Naive B cell (primary cell): ENCODE data around the gene NR4A3. TPM values are rescaled to one million over a fixed set of nuclear protein-coding genes. Genes with fewer than 3 reads are reported as not detected.

Experiments used
- ATAC-seq, 2 donors: fragments of 150-1000 bp; cut with Tn5 transposase; 2 replicates each; pipeline ENCODE4 v1.10.0; 2021; ENCODE audit warnings: low read depth in 2 of 2, mild to moderate bottlenecking in 2 of 2, moderate library complexity in 2 of 2
- DNase-seq: peaks from one replicate; pipeline ENCODE4 v3.0.0; 2022
- H3K27ac Mint-ChIP-seq, 6 donors: one replicate each; pipeline ENCODE4 v1.8.0; 2020 to 2022; ENCODE audit warnings: mild to moderate bottlenecking in 6 of 6, mixed read lengths in 6 of 6, moderate library complexity in 5 of 6, inconsistent platforms in 2 of 6
- H3K27me3 Mint-ChIP-seq, 3 donors: one replicate each; pipeline ENCODE4 v1.8.0; 2021 to 2022; ENCODE audit warnings: mixed read lengths in 3 of 3, mild to moderate bottlenecking in 1 of 3
- H3K36me3 Mint-ChIP-seq, 2 donors: one replicate each; pipeline ENCODE4 v1.8.0; 2020 to 2022; ENCODE audit warnings: mixed read lengths in 2 of 2, inconsistent platforms in 1 of 2, mild to moderate bottlenecking in 1 of 2
- H3K4me1 Mint-ChIP-seq, 3 donors: one replicate each; pipeline ENCODE4 v1.8.0; 2020 to 2022; ENCODE audit warnings: mixed read lengths in 3 of 3, inconsistent platforms in 1 of 3, mild to moderate bottlenecking in 1 of 3, moderate library complexity in 1 of 3
- H3K4me3 Mint-ChIP-seq, 8 donors: one replicate each; pipeline ENCODE4 v1.8.0; 2020 to 2022; ENCODE audit warnings: mild to moderate bottlenecking in 8 of 8, mixed read lengths in 8 of 8, moderate library complexity in 8 of 8, inconsistent platforms in 2 of 8
- H3K9me3 Mint-ChIP-seq, 7 donors: one replicate each; pipeline ENCODE4 v1.8.0; 2020 to 2022; ENCODE audit warnings: mixed read lengths in 7 of 7, mild to moderate bottlenecking in 5 of 7, inconsistent platforms in 2 of 7, moderate library complexity in 1 of 7
- polyA plus RNA-seq, 6 donors: library from polyadenylated mRNA; unstranded; fragments of 300-500 nt; fragmentation: Illumina TruSeq; gene quantifications; one replicate each; pipeline ENCODE4 v1.2.3, GENCODE V29; 2021; ENCODE audit warnings: low read depth in 6 of 6

NR4A3 gene
- polyA plus RNA-seq, 6 donors from 2014 or later = 1.3 to 5.2 (median 2.5) TPM

GRCh38 chr9:99876190-99876589, 54.5 kb downstream of the NR4A3 start:
- peaks cover 0 to 16% (median 13%) of the 10 kb centered on the region in 3 donors for H3K27me3 Mint-ChIP-seq
- H3K36me3 Mint-ChIP-seq = peaks cover 0 to 8% of the 10 kb centered on the region in 2 donors
- DNase-seq (peak; percentile 31), ATAC-seq (peak; percentile 92 to 93)
- H3K9me3 Mint-ChIP-seq = peaks cover 2 to 16% (median 9%) of the 10 kb centered on the region in 7 donors
- no peak overlapping the region for H3K4me3 Mint-ChIP-seq
- H3K4me1 Mint-ChIP-seq = peaks cover 0 to 8% (median 0%) of the 10 kb centered on the region in 3 donors
- H3K27ac Mint-ChIP-seq = no peak overlapping the region

GRCh38 chr9:99878651-99879050, 57.0 kb downstream of the NR4A3 start:
- peaks cover 4 to 8% of the 10 kb centered on the region in 2 donors for H3K36me3 Mint-ChIP-seq
- DNase-seq (no peak), ATAC-seq (no peak)
- peaks cover 4 to 16% (median 9%) of the 10 kb centered on the region in 7 donors for H3K9me3 Mint-ChIP-seq
- peaks cover 0 to 17% (median 16%) of the 10 kb centered on the region in 3 donors for H3K27me3 Mint-ChIP-seq
- peaks cover 0 to 8% (median 0%) of the 10 kb centered on the region in 3 donors for H3K4me1 Mint-ChIP-seq
- no peak overlapping the region for H3K4me3 Mint-ChIP-seq
- H3K27ac Mint-ChIP-seq = no peak overlapping the region

GRCh38 chr9:99881769-99882168, 60.1 kb downstream of the NR4A3 start:
- Mint-ChIP-seq H3K4me3 (no peak overlapping the region), H3K27me3 (peaks cover 0 to 10% (median 8%) of the 10 kb centered on the region in 3 donors), H3K27ac (no peak overlapping the region), H3K9me3 (peaks cover 0 to 5% (median 0%) of the 10 kb centered on the region in 7 donors), H3K4me1 (no peaks in the 10 kb centered on the region), H3K36me3 (peaks cover 4 to 8% of the 10 kb centered on the region in 2 donors)
- DNase-seq = no peak
- no peak for ATAC-seq

GRCh38 chr9:99885747-99886146, 64.1 kb downstream of the NR4A3 start:
- Mint-ChIP-seq H3K27ac (peak overlapping the region in 1 of 6 donors; percentile 58), H3K9me3 (peaks cover 0 to 2% (median 0%) of the 10 kb centered on the region in 7 donors), H3K27me3 (peaks cover 0 to 10% (median 0%) of the 10 kb centered on the region in 3 donors)

DNA sequence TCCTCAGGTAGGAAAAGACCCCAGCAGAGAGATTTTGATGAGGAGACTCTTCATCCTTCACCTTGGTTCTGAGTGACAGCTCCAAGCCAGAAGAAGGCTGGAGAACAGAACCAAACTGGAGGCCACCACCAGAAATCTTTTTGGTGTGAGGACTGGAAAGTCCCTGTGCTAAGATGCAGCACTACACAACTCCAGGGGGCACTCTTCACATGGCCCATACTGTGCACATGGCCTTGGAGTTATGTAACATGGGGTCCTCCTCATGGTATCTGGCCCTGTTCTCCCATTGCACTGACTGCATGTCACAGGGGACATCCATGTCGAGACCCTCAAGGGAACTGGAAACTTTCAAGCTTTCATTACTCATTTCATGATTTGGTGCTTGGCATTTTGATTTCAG, 67.4 kb downstream of the NR4A3 start:
- H3K9me3 Mint-ChIP-seq = no peaks in the 10 kb centered on the region
- DNase-seq (no peak), ATAC-seq (no peak)
- H3K27me3 Mint-ChIP-seq = peaks cover 9 to 15% (median 13%) of the 10 kb centered on the region in 3 donors
- no peak overlapping the region for H3K4me3 Mint-ChIP-seq
- H3K36me3 Mint-ChIP-seq = no peaks in the 10 kb centered on the region
- no peak overlapping the region for H3K27ac Mint-ChIP-seq
- H3K4me1 Mint-ChIP-seq = no peaks in the 10 kb centered on the region

More at GRCh38 chr9:99885747-99886146, 64.1 kb downstream of the NR4A3 start:
- DNase-seq (no peak), ATAC-seq (no peak)
- Mint-ChIP-seq H3K4me3 (no peak overlapping the region), H3K4me1 (no peaks in the 10 kb centered on the region), H3K36me3 (peaks cover 0 to 4% of the 10 kb centered on the region in 2 donors)

DNA sequence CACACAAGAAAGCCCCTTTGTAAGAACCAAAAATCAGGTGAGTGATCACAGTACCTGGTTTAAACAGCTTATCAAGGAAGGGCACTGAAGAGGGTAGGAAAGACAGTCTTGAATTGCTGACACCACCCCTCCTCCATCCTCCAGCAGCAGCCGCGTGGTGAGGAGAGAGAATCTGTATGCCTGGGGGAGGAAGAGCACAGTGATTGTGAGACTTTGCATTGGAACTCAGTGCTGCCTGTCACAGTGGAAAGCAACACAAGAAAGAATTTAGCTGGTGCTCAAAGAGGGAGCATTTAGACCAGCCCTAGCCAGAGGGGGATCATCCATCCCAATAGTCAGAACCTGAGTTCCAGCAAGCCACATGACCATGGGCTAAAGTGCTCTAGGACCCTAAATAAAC, 73.1 kb downstream of the NR4A3 start:
- no peaks in the 10 kb centered on the region for H3K4me1 Mint-ChIP-seq
- peak overlapping the region in 1 of 6 donors; percentile 53 for H3K27ac Mint-ChIP-seq
- no peaks in the 10 kb centered on the region for H3K9me3 Mint-ChIP-seq
- H3K4me3 Mint-ChIP-seq = no peak overlapping the region
- DNase-seq = no peak
- no peaks in the 10 kb centered on the region for H3K36me3 Mint-ChIP-seq
- no peak for ATAC-seq
- peaks cover 9 to 41% (median 40%) of the 10 kb centered on the region in 3 donors for H3K27me3 Mint-ChIP-seq

DNA sequence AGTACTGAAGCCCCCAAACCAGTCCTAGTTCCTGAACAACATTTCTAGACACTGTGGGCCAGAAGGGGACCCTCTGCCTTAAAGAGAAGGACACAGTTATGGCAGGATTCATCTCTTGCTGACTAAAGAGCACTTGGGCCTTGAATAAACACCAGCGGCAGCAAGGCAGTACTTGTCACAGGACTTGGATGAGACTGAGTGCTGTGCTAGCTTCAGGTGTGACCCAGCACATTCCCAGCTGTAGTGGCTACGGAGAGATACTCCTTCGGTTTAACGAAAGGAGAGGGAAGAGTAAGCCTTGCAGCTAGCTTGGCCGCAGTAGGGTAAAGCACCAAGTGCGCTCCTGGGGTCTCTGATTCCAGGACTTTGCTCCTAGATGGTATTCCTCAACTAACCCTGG, 73.8 kb downstream of the NR4A3 start:
- ATAC-seq (no peak), DNase-seq (no peak)
- no peaks in the 10 kb centered on the region for H3K36me3 Mint-ChIP-seq
- H3K4me3 Mint-ChIP-seq = no peak overlapping the region
- H3K9me3 Mint-ChIP-seq = no peaks in the 10 kb centered on the region
- no peaks in the 10 kb centered on the region for H3K4me1 Mint-ChIP-seq
- H3K27me3 Mint-ChIP-seq = peaks cover 10 to 43% (median 42%) of the 10 kb centered on the region in 3 donors
- H3K27ac Mint-ChIP-seq = no peak overlapping the region

DNA sequence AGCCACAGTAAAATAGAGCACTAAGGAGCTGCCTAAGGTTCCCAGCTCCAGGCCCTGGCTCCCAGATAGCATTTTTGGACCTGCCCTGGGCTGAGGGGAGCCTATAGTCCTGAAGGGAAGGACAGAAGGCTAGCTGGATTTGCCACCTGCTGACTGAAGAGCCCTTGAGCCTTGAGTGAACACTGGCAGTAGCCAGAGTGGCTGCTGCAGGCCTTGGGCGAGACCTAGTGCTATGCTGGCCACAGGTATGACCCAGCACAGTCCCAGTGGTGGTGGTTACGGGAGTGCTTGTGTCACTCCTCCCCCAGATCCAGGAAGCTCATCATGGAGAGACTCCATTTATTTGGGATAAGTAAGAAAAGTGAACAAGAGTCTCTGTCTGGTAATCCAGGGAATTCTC, 74.4 kb downstream of the NR4A3 start:
- Mint-ChIP-seq H3K4me3 (no peak overlapping the region), H3K4me1 (no peaks in the 10 kb centered on the region), H3K27me3 (peaks cover 14 to 49% (median 48%) of the 10 kb centered on the region in 3 donors), H3K9me3 (no peaks in the 10 kb centered on the region), H3K27ac (peak overlapping the region in 1 of 6 donors; percentile 5), H3K36me3 (no peaks in the 10 kb centered on the region)
- no peak for ATAC-seq
- DNase-seq = no peak

GRCh38 chr9:99903393-99903792, 81.7 kb downstream of the NR4A3 start:
- H3K9me3 Mint-ChIP-seq = peaks cover 0 to 2% (median 0%) of the 10 kb centered on the region in 7 donors
- ATAC-seq = no peak
- DNase-seq = no peak
- H3K36me3 Mint-ChIP-seq = no peaks in the 10 kb centered on the region
- peak overlapping the region in 2 of 6 donors; percentile 1 to 34 for H3K27ac Mint-ChIP-seq
- H3K4me1 Mint-ChIP-seq = peaks cover 7 to 24% (median 16%) of the 10 kb centered on the region in 3 donors
- H3K4me3 Mint-ChIP-seq = peak overlapping the region in 2 of 8 donors; percentile 44 to 90
- H3K27me3 Mint-ChIP-seq = peaks cover 7 to 36% (median 24%) of the 10 kb centered on the region in 3 donors

DNA sequence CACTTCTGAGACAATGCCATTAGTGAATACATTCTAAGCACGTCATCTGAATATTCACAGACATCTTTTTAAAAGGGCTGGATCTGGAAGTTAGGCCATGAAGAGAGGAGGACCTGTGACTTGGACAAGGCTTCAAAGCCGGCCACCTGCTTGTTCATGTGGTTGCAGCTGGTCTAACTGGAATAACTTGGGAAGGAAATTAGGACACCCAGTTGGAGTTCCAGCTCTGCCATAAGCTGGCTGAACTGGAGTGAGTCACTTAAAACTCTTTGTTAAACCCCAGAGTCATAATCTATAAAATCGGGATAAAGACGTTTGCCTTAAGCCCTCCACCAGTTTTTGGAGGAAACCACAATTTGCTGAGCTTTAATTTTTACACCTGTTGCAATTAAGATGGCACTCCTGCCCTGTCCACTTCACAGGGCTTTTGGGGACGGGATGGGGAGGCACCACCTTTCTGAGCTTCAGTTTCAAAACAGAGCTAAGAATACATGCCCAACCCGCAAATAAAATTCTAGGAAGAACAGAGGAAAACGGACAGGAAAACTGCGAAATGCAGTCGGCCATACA, 84.2 kb downstream of the NR4A3 start:
- no peaks in the 10 kb centered on the region for H3K36me3 Mint-ChIP-seq
- H3K4me1 Mint-ChIP-seq = peaks cover 15 to 26% (median 20%) of the 10 kb centered on the region in 3 donors
- peaks cover 0 to 2% (median 0%) of the 10 kb centered on the region in 7 donors for H3K9me3 Mint-ChIP-seq
- ATAC-seq (no peak), DNase-seq (no peak)
- peak overlapping the region; percentile 84 to 98 (median 93) for H3K4me3 Mint-ChIP-seq
- peak overlapping the region; percentile 16 to 99 (median 95) for H3K27ac Mint-ChIP-seq
- H3K27me3 Mint-ChIP-seq = peaks cover 3 to 26% (median 14%) of the 10 kb centered on the region in 3 donors

DNA sequence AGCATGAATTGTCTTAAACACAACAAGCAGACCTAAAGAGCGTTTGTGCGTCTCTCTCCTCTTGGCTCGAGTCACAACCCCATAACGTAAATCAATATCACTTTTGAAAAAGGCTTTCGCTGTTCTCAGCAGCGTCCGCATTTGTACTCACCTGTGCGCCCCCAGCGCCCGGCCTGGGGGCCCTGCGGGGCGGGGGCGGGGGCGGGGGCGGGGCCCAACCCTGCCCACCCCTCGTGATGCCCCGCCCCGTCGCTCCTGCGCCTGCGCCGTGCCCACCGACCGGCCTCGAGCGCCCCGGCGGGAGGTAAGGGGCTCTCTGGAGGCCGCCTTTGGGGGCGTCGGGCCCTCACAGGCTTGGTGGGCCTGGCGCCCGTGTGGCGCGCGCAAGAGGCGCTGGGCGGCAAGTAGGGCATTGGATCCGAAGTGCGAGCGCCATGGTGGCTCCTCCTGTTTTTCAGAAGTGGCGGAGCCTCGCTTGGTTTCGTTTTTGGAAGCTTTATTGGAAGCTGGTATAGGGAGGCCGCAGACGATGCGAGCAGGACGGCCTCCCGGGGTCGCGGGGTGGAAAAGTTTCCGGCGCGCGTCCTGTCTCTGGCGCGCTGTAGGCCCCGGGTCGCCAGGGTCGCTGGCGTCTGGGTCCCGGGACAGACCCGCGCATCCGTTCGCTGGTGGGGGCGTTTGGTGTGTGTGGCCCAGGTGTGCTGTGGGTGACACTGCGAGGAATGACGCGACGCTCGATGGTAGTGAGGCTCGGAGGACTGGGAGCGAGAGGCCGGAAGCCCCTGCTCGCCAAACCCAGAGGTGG, 84.9 kb downstream of the NR4A3 start, which contains the start of gene STX17:
STX17 (plus strand) TSS at position 252 of the 805 bp plus-strand sequence. CDS start 8,586 bp downstream, outside the sequence.
- Mint-ChIP-seq H3K27me3 (peaks cover 3 to 19% (median 10%) of the 10 kb centered on the region in 3 donors), H3K27ac (peak within 1 kb of the TSS; percentile 96 to 100 (median 99)), H3K9me3 (peaks cover 0 to 2% (median 0%) of the 10 kb centered on the region in 7 donors), H3K36me3 (peaks cover 0 to 4% of the 10 kb centered on the region in 2 donors), H3K4me1 (peaks cover 15 to 26% (median 20%) of the 10 kb centered on the region in 3 donors), H3K4me3 (peak within 1 kb of the TSS; percentile 90 to 100 (median 98))
- ATAC-seq (peak; percentile 86 to 87), DNase-seq (peak; percentile 85)

DNA sequence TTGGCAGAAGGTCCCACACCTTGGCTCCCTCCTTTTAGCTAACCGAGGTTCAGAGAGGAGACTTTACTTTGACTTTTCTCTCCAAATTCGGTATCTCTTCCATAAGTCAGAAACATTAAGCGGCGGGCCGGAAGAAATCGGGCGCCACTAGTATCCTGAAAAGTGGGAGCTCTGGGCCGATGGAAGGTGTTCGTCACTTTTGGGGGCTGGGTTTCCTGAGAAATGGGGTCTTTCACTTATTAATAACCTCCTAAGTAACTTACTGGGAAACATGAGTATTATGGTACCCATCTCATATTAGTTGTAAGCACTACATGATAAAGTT, 85.5 kb downstream of the NR4A3 start:
- Mint-ChIP-seq H3K4me1 (peaks cover 15 to 26% (median 20%) of the 10 kb centered on the region in 3 donors), H3K9me3 (peaks cover 0 to 2% (median 0%) of the 10 kb centered on the region in 7 donors), H3K36me3 (peaks cover 0 to 5% of the 10 kb centered on the region in 2 donors), H3K27ac (peak overlapping the region; percentile 96 to 100 (median 99)), H3K27me3 (peaks cover 3 to 14% (median 6%) of the 10 kb centered on the region in 3 donors), H3K4me3 (peak overlapping the region; percentile 90 to 100 (median 98))
- DNase-seq = no peak
- no peak for ATAC-seq

GRCh38 chr9:99911600-99911999, 89.9 kb downstream of the NR4A3 start:
- ATAC-seq (no peak), DNase-seq (no peak)
- Mint-ChIP-seq H3K4me3 (no peak overlapping the region), H3K27ac (no peak overlapping the region), H3K9me3 (no peaks in the 10 kb centered on the region), H3K4me1 (peaks cover 15 to 21% (median 19%) of the 10 kb centered on the region in 3 donors), H3K27me3 (no peaks in the 10 kb centered on the region), H3K36me3 (peaks cover 0 to 12% of the 10 kb centered on the region in 2 donors)
